GM12892 (cell line): ENCODE measurements around the gene ADAMTS3.
"Not testable (repeated sequence)": the region's sequence is repeated elsewhere in the genome, so short reads cannot be mapped to it uniquely, and the experiment has no call there.

Source experiments
- DNase-seq: peaks from one replicate; pipeline ENCODE4 v3.0.0; 2011; ENCODE audit not compliant: insufficient read length
- FAIRE-seq: peaks from 2 replicates; lab custom pipeline; 2011; peaks lifted over from hg19 to GRCh38; lab: Jason Lieb, UNC
- POLR2A ChIP-seq: IDR thresholded peaks from 2 replicates; pipeline ENCODE4 v1.6.1; 2011; ENCODE audit warnings: low read depth, low read length, control low read depth
- POLR2AphosphoS5 ChIP-seq: IDR thresholded peaks from 2 replicates; pipeline ENCODE4 v1.6.1; 2011; ENCODE audit warnings: low read depth, low read length, control low read depth
- TAF1 ChIP-seq: IDR thresholded peaks from 2 replicates; pipeline ENCODE4 v1.6.1; 2011; ENCODE audit warnings: low read depth, mild to moderate bottlenecking, control low read depth, low read length, borderline replicate concordance

ADAMTS3 gene

DNA sequence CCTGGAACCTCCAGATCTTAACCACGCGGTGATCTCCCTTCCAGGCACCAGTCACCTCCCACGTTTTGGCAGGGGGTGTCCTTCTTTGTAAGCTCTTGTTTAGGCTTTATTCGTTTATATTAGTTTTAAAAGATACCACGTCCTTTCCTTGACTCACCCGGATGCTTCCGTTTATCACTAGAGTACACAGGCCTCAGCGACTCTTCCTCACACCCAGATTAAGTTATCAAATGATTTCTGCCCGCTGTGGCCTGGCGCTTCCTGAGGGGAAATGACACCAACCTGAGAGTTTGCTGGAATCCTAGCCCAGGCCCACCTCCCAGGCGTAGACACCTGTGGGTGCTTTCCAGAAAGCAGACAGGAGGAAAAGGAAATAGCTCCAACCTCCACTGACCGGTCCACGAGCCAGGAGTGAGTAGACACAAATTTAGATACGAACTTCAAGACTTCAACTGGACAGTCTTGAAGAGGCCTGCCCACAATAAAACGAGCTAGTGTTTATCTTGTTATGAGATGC, 756 bp upstream of the ADAMTS3 start:
- FAIRE-seq (no peak), DNase-seq (no peak)
- no peak for TF ChIP-seq TAF1
- TF ChIP-seq POLR2AphosphoS5, result no peak
- TF ChIP-seq POLR2A, result no peak

DNA sequence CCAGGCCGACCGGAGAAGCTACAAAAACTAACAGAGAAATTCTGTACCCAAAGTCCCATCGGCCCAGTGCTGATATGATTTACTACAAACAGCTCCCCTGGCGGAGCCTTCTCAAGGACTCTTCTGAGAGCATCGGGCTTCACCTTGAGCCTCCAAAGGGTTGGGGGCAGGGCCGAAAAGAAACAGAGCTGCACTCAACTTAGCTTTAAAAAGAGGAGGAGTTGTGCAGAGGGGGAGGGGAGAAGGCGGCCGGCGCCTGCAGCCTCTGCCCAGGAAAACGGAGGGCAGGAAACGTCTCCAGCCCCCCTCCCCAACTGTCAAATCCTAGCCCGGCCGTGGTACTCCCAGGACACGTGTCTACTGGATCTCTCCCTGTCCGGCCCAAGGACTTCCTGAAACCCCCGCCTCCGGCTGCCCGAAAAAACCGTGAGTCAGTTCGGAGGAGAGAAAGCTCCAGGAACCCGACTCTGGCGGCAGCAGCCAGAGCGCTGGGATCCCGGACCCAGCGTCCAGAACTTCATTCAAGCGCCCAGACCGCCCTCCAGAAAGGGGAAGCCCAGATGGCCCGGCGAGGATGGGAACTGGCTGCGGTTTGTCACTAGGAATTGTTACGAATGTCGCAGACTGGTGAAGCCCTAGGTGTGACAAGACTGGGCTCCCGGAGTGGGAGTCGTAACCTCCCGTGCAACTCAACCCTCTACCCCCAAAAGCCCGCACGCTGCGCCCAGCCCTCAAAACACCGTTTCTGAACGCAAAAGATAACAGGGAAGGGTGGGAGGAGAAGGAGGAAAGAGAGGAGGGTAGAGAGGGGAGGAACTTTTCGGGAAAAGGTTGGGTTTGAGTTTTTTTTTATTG, 973 bp downstream of the ADAMTS3 start:
- TF ChIP-seq TAF1, result no peak
- no peak for TF ChIP-seq POLR2AphosphoS5
- no peak for TF ChIP-seq POLR2A
- FAIRE-seq (no peak), DNase-seq (peak; percentile 13)

DNA sequence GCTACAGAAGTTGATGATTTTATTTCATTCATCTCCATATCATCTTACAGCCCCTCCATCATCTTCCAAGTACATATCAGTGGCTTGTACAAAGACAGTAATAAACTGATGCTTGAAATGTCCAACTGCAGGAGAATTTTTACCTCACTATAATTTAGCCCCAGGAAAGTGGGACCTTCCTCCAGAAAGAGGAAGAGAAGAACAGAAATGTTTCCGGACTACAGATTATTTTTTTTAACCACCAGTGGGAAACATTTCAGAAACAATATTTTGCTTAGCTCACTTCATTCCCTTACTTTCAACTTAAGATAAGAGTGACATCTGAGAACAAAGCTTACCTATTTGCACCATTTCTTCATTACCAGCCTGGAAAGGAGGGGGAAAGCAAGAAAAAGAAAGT, 2.0 kb downstream of the ADAMTS3 start:
- TF ChIP-seq POLR2AphosphoS5 (no peak), TAF1 (no peak), POLR2A (no peak)
- FAIRE-seq, result no peak
- no peak for DNase-seq

DNA sequence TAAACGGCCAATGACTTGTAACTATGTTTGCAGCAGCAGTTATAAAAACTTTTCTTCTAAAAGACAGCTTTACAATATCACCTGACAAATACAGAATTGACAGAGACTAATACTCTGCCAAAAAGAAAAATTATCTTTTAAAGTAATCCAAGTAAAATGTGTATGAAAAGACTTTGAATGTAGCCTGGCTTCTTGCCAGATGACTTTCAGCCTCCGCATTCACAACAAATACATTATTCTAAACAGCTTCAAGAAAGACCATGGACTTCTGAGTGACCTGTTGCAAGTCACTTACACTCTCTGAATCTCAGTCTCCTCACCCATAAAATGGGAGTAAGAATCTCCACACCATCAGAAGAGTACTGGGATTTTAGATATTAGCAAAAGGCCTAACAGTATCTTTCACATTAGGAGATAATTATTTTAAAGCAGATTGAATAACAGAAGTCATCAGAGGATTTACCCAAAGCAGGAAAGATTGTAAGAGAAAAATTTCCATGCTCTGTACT, 2.5 kb downstream of the ADAMTS3 start:
- FAIRE-seq (no peak), DNase-seq (no peak)
- TF ChIP-seq POLR2A (no peak), POLR2AphosphoS5 (no peak), TAF1 (no peak)

DNA sequence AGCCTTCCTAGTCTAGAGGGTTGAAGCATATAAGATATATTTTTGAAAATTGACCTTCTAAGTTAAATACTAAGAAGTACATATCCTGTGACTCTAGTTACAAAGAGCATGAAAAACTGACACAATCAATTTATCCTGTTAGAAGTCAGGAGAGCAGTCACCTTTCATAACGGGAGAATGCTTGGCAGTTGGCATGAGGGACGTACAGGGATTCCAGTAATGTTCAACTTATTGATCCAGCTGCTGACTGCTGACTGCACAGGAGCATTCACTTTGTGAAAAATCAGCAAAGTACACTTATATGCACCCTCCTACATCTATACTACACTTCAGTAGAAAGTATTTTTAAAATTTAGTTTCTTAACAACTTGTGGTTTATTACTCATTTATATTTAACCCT, 4.2 kb downstream of the ADAMTS3 start:
- FAIRE-seq (no peak), DNase-seq (no peak)
- TF ChIP-seq POLR2A (no peak), POLR2AphosphoS5 (no peak), TAF1 (no peak)

DNA sequence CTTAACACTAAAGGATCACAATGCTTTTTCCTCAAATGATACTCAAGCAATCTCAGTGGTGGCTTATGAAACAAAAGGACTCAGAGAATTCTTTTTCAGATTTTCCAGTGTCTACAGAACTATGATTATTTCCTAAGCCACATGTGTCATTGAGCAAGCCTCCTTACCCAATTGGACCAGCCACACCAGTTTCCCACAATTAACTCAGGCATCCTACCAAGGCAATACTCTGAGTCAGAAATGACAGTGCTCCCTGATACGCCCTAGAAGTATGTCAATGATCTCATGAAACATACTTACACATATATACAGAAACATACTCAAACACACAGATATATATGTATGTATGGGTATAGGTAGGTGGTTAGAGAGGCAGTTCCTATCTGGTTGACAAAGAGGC, 4.8 kb downstream of the ADAMTS3 start:
- DNase-seq (no peak), FAIRE-seq (no peak)
- TF ChIP-seq POLR2AphosphoS5, result no peak
- no peak for TF ChIP-seq POLR2A
- no peak for TF ChIP-seq TAF1

DNA sequence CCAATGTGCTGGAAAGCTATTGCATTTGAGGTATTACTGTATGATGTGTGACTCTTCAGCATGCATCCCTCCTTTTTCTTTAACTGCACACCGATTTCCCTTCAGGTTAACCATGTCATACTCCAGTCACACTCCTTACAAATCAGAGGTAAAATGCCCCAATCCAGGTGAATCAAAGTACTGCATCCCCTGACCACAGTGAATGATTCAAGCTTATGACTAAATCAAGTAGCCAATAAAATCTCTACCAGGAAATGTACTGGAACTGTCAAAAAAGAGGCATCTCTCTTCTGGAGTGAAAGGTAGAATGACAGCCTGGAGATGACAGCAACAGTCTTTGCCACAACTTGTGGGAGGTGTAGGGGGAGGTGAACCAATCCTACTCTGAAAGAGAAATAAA, 10.4 kb downstream of the ADAMTS3 start:
- no peak for FAIRE-seq
- no peak for TF ChIP-seq POLR2AphosphoS5
- no peak for TF ChIP-seq POLR2A
- TF ChIP-seq TAF1, result no peak

DNA sequence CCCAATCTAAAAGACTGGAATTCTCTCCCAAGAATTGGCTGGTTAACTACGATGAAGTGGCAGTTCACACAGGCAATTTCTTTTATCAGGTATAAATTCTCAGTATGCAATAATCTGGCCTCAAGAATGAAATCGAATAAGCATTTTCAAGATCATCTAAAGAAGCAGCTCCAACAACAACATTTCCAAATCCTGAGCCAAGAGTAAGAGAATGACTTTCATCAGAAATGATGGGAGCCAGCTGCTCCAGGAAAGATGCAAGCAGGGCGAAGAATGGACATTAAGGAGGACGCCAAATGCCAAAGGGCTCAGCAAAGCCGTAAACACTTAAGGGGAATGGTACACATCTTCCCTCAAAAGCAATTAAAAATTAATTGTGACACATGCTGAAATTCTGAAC, 12.0 kb downstream of the ADAMTS3 start:
- TF ChIP-seq TAF1, result no peak
- TF ChIP-seq POLR2A, result no peak
- no peak for TF ChIP-seq POLR2AphosphoS5
- no peak for DNase-seq
- FAIRE-seq, result no peak

More for the DNA sequence above, 10.4 kb downstream of the ADAMTS3 start:
- no peak for DNase-seq

DNA sequence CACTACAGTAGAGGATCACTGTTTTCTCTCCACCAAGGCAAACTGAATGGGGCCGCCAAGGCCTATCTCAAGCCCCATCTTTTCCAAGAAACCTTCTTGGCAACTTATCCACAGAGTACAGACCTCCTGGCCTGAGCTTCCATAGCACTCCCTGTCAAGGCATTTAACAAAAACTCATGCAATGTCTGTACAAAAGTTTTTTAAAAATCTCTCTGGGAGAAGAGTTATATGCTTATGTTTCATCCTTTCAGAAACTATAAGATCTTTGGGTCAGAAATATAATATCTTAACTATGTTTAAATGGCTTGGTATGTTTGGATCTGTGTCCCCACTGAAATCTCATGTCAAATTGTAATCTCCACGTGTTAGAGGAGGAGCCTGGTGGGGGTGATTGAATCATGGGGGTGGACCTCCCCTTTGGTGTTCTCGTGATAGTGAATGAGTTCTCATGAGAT, 13.6 kb downstream of the ADAMTS3 start:
- DNase-seq (no peak), FAIRE-seq (no peak)
- no peak for TF ChIP-seq POLR2A
- TF ChIP-seq POLR2AphosphoS5, result no peak
- no peak for TF ChIP-seq TAF1

DNA sequence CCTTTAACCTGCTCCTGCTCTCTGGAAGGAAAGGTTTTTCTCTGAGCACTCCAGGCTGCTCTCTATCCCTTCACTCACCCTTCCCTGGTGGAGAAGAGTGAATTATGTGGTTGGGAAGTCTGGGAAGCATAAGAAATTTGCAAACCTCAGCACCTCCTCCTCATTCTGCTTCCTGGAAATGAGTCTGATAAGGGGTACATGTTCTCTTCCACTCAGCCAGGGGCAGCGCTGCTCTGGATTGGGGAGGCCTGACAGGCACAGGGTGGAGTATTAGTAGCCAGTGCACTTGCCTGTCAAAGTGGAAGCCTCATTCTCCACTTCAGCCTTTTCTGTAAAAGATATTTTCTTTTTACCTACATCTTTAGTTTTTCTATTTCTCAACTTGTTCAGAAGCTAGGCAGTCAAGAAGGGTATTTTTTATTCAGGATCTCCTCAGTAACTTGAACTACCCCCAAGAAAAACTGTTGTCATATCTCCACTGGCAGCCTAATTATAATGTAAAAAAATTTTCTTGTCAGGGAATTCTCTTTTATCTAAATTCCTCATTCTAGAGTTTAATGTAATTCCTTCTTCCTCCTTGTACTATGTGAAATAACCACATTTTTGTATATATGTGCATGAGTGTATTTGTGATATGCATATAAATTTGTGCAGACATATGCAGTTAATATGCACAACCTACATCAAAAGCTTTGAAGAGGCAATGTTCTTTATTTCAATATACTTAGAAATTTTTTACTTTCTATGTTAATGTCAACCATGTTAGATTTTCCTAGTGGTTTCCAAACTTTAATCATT, 15.3 kb downstream of the ADAMTS3 start:
- DNase-seq, result no peak
- FAIRE-seq, result no peak
- TF ChIP-seq POLR2AphosphoS5 (no peak), TAF1 (no peak), POLR2A (no peak)

DNA sequence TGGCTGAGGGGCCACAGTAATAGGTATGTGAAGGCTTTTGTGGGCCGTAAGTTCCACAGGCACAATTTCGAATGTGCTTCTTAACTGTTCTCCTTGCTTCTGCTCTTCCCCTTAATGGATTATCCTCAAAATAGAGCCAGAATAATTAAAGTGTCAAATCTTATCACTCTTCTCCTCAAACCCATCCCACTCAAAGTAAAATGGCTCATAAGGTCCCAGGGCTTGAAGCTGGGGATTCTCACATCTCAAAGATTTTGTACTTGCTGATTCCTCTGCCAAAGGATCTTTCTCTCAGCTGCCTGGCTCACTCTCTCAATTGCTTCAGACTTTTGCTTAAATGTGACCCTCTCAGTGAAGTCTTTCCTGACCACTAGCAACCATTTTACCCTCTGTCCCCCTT, 16.6 kb downstream of the ADAMTS3 start:
- FAIRE-seq, result no peak

DNA sequence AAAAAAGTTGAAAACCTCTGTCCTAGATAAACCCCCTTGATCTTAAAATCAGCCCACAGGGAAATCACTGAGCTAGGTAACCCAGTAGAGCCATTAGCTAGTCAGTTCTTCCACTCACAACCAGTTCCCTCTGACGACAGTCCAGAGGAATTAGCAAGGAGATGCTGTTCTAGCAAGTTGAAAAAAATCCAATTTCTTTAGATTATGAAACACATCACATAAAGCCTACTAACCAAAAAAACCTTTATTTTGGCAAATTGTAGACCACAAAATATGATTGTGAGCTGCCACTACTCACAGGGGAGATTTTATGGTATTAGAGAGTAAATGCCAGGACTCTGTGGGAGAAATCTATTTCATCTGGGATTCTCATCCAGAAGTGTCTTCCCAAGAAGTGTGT, 22.6 kb downstream of the ADAMTS3 start:
- FAIRE-seq (no peak), DNase-seq (no peak)
- no peak for TF ChIP-seq POLR2AphosphoS5

More for the DNA sequence above, 16.6 kb downstream of the ADAMTS3 start:
- TF ChIP-seq POLR2AphosphoS5 (no peak), TAF1 (no peak), POLR2A (no peak)
- no peak for DNase-seq

DNA sequence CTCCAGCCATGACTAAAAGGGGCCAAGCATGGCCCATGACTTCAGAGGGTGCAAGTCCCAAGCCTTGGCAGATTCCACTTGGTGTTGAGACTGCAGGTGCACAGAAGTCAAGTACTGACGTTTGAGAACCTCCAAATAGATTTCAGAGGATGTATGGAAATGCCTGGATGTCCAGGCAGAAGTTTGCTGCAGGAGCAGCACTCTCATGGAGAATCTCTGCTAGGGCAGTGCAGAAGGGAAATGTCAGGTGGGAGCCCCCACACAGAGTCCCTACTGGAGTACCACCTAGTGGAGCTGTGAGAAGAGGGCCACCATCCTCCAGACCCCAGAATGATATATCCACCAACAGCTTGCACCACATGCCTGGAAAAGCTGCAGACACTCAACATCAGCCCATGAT, 28.3 kb downstream of the ADAMTS3 start:
- DNase-seq, FAIRE-seq: not testable (repeated sequence)
